Measurements from ENCODE around the gene RHBDF2.
A peak's percentile ranks its signal among the peaks of the same experiment; 100 is the strongest.

RHBDF2 gene

GRCh38 chr17:76492989-76493501 lies 8.2 kb downstream of the RHBDF2 start:
- no peaks in the 10 kb centered on the region for H3K9me3 ChIP-seq
- H3K36me3 ChIP-seq, result no peaks in the 10 kb centered on the region
- peak; percentile 47 for TF ChIP-seq CTCF (IDR thresholded peaks at IDR 0.05)
- no peaks in the 10 kb centered on the region for H3K27me3 ChIP-seq
- H3K4me1 ChIP-seq (ENCODE audit: control insufficient read depth in 1 of 2, insufficient read depth in 1 of 2, low read depth in 1 of 2, low read length in 1 of 2), result peaks cover 61 to 63% of the 10 kb centered on the region in 2 experiments
- peak overlapping the region; percentile 59 to 62 for H3K4me3 ChIP-seq (ENCODE audit: low read depth in 1 of 2, low read length in 1 of 2)
- peak overlapping the region; percentile 98 for H3K27ac ChIP-seq

- peak overlapping the region; percentile 98 for H3K27ac ChIP-seq
- peaks cover 61 to 63% of the 10 kb centered on the region in 2 experiments for H3K4me1 ChIP-seq (ENCODE audit: control insufficient read depth in 1 of 2, insufficient read depth in 1 of 2, low read depth in 1 of 2, low read length in 1 of 2)
- H3K4me3 ChIP-seq (ENCODE audit: low read depth in 1 of 2, low read length in 1 of 2), result peak overlapping the region; percentile 59 to 62
- no peak for TF ChIP-seq CTCF (IDR thresholded peaks at IDR 0.05)
- peaks cover 6% of the 10 kb centered on the region for H3K36me3 ChIP-seq
- H3K27me3 ChIP-seq, result no peaks in the 10 kb centered on the region
- no peaks in the 10 kb centered on the region for H3K9me3 ChIP-seq
Measured at GRCh38 chr17:76492123-76492988, 8.9 kb downstream of the RHBDF2 start.

GRCh38 chr17:76491271-76492122 lies 9.7 kb downstream of the RHBDF2 start:
- peak overlapping the region; percentile 98 for H3K27ac ChIP-seq
- TF ChIP-seq CTCF (IDR thresholded peaks at IDR 0.05), result no peak
- H3K36me3 ChIP-seq, result peaks cover 8% of the 10 kb centered on the region
- H3K4me1 ChIP-seq (ENCODE audit: control insufficient read depth in 1 of 2, insufficient read depth in 1 of 2, low read depth in 1 of 2, low read length in 1 of 2), result peaks cover 61 to 63% of the 10 kb centered on the region in 2 experiments
- H3K4me3 ChIP-seq (ENCODE audit: low read depth in 1 of 2, low read length in 1 of 2), result peak overlapping the region; percentile 59 to 62
- H3K9me3 ChIP-seq, result no peaks in the 10 kb centered on the region
- H3K27me3 ChIP-seq, result no peaks in the 10 kb centered on the region

GRCh38 chr17:76490112-76490710 lies 11.0 kb downstream of the RHBDF2 start:
- Histone ChIP-seq H3K4me3 (ENCODE audit: low read depth in 1 of 2, low read length in 1 of 2) (peak overlapping the region in 1 of 2 experiments; percentile 59), H3K27me3 (no peaks in the 10 kb centered on the region), H3K36me3 (peaks cover 8% of the 10 kb centered on the region), H3K9me3 (no peaks in the 10 kb centered on the region), H3K4me1 (ENCODE audit: control insufficient read depth in 1 of 2, insufficient read depth in 1 of 2, low read depth in 1 of 2, low read length in 1 of 2) (peaks cover 69 to 70% of the 10 kb centered on the region in 2 experiments), H3K27ac (peak overlapping the region; percentile 98)
- no peak for TF ChIP-seq CTCF (IDR thresholded peaks at IDR 0.05)
